GM12891 (cell line): ENCODE data around the gene CEP152.

ENCODE experiments used
- DNase-seq: peaks from one replicate; pipeline ENCODE4 v3.0.0; 2011; ENCODE audit warnings: low spot score; ENCODE audit not compliant: insufficient read length
- FAIRE-seq: peaks from 2 replicates; lab custom pipeline; 2011; peaks lifted over from hg19 to GRCh38; lab: Jason Lieb, UNC
- PAX5 ChIP-seq: IDR thresholded peaks from 2 replicates; pipeline ENCODE4 v1.6.1; 2011; ENCODE audit warnings: low read length, moderate library complexity, mild to moderate bottlenecking; ENCODE audit not compliant: insufficient read depth, severe bottlenecking
- POLR2A ChIP-seq: IDR thresholded peaks from 2 replicates; pipeline ENCODE4 v1.6.1; 2011; ENCODE audit warnings: low read depth, low read length, control low read depth
- POLR2AphosphoS5 ChIP-seq: IDR thresholded peaks from 2 replicates; pipeline ENCODE4 v1.6.1; 2011; ENCODE audit warnings: low read depth, low read length, control low read depth
- POU2F2 ChIP-seq: IDR thresholded peaks from 2 replicates; pipeline ENCODE4 v1.6.1; 2011; ENCODE audit warnings: low read depth, mild to moderate bottlenecking, control low read depth, low read length, moderate library complexity
- SPI1 ChIP-seq: IDR thresholded peaks from 2 replicates; pipeline ENCODE4 v1.6.1; 2011; ENCODE audit warnings: low read depth, low read length, control low read depth
- TAF1 ChIP-seq: IDR thresholded peaks from 2 replicates; pipeline ENCODE4 v1.6.1; 2011; ENCODE audit warnings: low read depth, low read length, control low read depth

The CEP152 gene

DNA sequence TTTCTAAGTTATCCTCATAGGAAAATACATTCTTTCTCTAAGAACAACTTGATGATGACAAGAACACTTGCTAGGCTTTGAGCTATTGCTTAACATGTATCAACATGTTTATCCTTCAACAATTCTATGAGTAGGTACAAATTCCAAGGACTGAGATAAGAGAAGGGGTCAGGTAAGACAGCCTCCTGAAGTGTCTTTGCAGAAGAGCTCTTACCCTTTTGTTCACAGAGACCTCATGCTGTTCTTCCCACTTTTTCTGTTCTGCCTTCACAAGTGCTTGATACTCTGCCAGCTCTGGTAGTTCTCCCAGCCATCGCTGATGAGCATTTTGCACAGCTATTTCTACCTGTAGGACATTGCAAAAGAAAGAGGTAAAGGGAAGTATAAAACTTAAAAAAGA, 50.9 kb downstream of the CEP152 start:
- FAIRE-seq = no peak
- no peak for TF ChIP-seq POLR2A
- TF ChIP-seq SPI1 = no peak
- TF ChIP-seq PAX5 = no peak
- TF ChIP-seq TAF1 = no peak
- DNase-seq = no peak

DNA sequence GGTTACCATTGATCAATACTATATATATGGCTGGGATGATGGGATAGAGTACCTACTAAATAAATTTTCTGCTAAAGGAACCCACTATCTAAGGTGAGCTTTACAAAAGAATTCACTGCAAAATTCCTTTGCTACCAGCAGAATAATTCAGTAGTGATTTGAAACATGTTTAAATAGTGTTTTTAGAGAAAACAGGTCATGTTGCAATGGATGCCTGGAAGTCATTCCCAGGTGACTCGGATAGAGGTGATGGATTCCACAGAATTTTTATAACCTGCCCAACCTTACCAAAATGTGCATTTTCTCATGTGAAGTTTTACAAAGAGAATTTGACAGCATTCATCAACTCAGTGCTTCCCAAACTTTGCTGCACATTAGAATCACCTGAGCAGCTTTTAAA, 53.2 kb downstream of the CEP152 start:
- TF ChIP-seq POU2F2 = no peak
- no peak for TF ChIP-seq PAX5
- no peak for TF ChIP-seq TAF1
- no peak for TF ChIP-seq POLR2AphosphoS5
- TF ChIP-seq POLR2A = no peak
- TF ChIP-seq SPI1 = no peak
- DNase-seq (no peak), FAIRE-seq (no peak)

DNA sequence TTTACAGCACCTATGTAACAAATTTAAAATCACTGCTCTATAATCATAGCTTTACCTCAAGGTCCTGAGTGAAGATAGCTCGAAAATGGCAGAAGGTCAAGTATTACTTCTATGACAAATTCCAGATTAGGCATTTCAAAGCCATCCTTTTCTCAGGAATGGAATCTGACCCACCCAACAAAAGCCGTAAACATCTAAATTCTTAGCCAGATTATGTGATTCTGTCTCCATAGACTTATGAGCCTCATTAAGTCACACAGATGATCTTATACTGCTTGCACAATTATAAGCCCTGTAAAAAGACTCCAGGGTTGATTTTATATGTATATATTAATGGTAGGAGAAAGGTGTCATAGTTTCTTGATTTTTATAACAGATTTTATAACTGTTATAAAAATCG, 56.9 kb downstream of the CEP152 start:
- FAIRE-seq (no peak), DNase-seq (no peak)
- no peak for TF ChIP-seq POLR2A
- no peak for TF ChIP-seq POU2F2
- no peak for TF ChIP-seq POLR2AphosphoS5

DNA sequence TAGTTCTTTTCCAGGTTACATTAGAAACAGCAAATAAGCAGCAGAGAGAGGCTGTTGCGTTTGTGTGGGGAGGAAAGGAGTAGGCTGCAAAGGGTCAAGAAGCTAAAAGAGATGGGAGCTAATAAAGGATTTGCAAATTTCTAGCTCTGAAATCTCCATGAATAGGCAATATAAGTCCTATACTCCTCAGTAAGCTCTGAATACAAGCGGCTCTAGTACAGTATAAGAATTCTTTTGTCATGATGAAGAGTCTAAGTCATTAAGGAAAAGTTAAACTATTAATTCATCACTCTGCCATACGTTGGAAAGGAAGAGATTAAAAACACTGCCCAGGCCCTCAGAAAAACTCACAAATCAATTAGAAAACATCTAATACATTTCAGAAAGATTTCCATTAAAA, 59.3 kb downstream of the CEP152 start:
- FAIRE-seq (no peak), DNase-seq (no peak)

DNA sequence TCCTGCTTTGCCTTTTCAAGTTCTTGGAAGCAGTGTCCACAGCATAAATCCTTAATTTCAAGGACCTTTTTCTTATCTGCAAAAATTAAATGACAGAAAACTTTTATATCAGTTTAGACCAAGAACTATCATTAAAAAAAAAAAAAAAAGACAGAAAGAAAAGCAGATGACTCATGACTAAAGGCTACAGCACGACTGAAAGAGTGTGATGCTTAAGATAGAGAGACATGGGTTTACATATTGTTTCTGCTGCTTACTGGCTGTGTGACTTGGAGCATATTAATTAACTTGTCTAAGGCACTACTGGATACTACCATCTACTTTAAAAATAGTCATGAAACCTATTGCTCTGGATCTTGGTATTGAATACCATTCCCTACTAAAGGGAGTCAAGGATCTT, 62.3 kb downstream of the CEP152 start:
- FAIRE-seq = no peak
- DNase-seq = no peak

More for the DNA sequence above, 59.3 kb downstream of the CEP152 start:
- TF ChIP-seq POU2F2 = no peak
- no peak for TF ChIP-seq POLR2A
- no peak for TF ChIP-seq POLR2AphosphoS5
- no peak for TF ChIP-seq TAF1
- TF ChIP-seq PAX5 = no peak
- no peak for TF ChIP-seq SPI1

DNA sequence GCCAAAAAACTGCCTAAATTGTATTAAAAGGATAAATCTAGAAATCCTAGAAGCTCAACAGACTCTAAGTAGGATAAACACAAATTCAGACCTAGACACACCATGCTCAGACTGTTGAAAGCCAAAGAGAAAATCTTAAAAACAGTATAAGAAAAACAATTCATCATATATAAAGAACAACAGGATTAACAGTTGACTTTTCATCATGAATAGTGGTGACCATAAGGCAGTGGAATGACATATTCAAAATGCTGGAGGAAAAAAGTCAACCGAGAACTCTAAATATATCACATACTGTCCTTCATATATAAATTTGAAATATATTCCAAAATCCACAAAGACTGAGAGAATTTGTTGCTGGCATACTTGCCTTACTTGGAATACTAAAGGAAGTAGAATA, 77.3 kb downstream of the CEP152 start:
- TF ChIP-seq PAX5 (no peak), POU2F2 (no peak), SPI1 (no peak), POLR2A (no peak), POLR2AphosphoS5 (no peak), TAF1 (no peak)
- FAIRE-seq (no peak), DNase-seq (no peak)

More for the DNA sequence above, 62.3 kb downstream of the CEP152 start:
- no peak for TF ChIP-seq POLR2AphosphoS5
- TF ChIP-seq POLR2A = no peak
- TF ChIP-seq POU2F2 = no peak
- TF ChIP-seq PAX5 = no peak
- TF ChIP-seq SPI1 = no peak
- no peak for TF ChIP-seq TAF1

DNA sequence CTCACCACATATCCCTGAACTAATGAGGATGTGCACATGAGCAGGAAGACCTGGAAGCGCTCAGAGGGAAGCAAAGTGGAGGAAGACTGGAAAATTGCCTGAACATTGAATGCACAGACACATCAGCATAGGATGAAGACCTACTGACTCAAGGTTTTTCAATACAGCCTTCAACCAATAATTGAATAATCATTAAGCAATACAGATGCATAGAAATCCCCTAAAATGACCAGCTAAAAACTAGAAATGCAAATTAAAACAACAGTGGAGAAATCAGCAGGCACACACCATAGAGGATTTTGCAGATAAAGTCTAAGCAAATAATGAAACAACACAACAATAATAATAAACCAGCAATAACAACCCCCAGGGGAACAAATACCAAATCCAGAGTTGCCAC, 80.4 kb downstream of the CEP152 start:
- FAIRE-seq (no peak), DNase-seq (no peak)
- TF ChIP-seq PAX5 (no peak), POLR2A (no peak), POU2F2 (no peak), TAF1 (no peak), SPI1 (no peak), POLR2AphosphoS5 (no peak)

DNA sequence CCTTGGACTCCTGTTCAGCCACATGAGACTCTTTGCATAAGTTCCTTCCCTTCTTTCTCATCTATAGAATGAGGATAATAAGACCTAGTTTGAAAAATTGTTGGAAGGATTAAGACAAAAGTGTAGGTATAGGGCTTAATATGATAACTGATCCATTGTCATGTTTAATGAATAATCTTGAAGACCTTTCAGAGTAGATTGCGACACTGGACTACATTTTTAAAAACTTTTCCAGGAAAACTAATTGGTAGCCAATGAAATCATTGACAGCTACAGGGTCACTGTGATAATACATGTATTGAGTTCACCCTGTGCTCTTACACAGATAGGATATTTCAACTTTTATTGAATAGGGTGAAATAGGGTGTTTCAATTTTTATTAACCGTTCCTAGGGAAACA, 86.9 kb downstream of the CEP152 start:
- FAIRE-seq = no peak
- DNase-seq = no peak
- TF ChIP-seq PAX5 = no peak
- TF ChIP-seq SPI1 = no peak
- TF ChIP-seq POU2F2 = no peak
- no peak for TF ChIP-seq POLR2AphosphoS5
- TF ChIP-seq TAF1 = no peak
- TF ChIP-seq POLR2A = no peak

DNA sequence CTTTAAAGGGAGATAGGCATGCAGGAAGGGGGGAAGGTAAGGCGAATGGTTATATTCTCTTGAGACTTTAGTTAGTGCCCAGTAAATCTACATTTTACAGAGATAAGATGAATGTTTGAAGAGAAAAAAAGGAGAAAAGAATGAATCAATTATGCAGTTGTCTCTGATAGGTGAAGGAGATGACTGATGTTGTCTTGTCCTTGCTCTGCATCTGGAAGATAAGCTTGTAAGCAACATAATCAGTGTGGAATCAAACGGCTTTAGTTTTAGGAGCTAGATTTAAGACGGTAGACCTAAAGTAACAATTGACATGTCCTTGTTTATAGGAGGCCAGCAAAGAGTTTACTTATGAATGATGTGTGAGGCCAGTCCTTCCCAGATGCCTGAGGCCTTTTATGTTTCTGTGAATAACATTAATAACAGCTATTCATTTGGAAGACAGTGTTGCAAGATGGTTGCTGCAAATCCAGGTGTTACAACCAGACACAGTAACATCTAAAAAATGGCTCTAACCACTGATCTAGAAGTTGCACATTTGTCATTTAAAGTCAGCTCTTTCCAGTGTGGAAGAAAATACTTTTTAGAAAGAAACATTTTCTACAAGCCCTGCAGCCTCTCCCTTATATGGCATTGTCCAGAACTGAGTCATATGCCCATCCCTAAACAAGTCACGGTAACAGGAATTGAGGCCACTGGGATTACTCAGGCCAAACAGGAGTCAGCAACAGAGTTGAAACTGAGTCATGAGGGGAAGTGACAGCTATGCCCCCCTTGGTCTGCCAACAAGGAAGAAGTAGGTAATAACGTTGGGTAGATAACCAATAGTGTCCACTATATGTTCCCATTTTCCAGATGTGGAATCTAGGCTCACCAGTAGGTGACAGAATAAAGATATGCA, 87.9 kb downstream of the CEP152 start:
- TF ChIP-seq SPI1 (no peak), POLR2A (no peak), TAF1 (no peak), POLR2AphosphoS5 (no peak), POU2F2 (no peak), PAX5 (no peak)
- DNase-seq (no peak), FAIRE-seq (no peak)

DNA sequence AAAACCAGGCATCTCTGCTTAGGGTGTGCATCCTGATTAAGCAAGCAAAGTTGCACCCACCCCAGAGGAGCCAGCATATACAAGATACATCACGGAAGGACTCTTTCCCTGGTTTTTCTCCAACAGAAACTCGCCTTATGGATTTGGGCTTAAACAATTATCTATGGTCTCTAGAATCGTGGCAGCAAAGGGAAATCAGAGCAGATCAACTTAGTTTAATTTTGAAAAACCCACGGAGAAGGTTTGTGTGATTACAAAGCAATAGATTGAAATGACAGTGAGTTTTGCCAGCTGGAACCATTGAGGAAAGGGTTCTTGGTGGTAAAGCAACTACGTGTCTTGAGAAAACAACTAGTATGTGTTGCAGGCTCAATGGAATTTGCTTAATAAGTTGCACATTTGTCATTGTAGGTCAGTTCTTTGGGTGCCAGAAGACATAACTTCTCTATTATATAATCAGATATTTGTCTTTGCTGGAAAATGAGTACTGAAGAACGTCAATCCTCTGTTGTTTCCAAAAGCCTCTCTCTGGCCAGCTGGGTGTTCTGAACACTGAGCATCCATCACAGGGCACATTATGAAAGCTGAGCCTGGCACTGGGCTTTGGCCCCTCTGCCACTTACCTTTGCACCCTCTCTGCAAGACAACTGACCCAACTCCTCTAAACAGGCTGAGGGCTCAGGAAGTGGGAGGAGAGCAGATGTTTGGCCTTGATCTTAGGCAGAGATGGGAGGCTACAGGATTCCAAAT, 89.6 kb downstream of the CEP152 start:
- TF ChIP-seq SPI1 (no peak), POU2F2 (no peak), PAX5 (no peak), POLR2AphosphoS5 (no peak), POLR2A (no peak), TAF1 (no peak)
- DNase-seq = no peak
- FAIRE-seq = no peak
